Hepatocyte (in vitro differentiated cells): ENCODE data around the gene ODF4.

Experiments used
- EZH2 ChIP-seq: fragments of 200-600 bp; sonication (generic); IDR thresholded peaks from 2 replicates; pipeline ENCODE4 v1.6.1; 2016; ENCODE audit warnings: antibody characterized with exemption, mild to moderate bottlenecking, borderline replicate concordance
- TF ChIP-seq, protein P1 (sequence below): fragments of 200-600 bp; sonication (generic); IDR thresholded peaks from 2 replicates; pipeline ENCODE4 v1.5.1; 2016; ENCODE audit warnings: antibody characterized with exemption, mild to moderate bottlenecking; ENCODE audit not compliant: poor library complexity

DNA sequence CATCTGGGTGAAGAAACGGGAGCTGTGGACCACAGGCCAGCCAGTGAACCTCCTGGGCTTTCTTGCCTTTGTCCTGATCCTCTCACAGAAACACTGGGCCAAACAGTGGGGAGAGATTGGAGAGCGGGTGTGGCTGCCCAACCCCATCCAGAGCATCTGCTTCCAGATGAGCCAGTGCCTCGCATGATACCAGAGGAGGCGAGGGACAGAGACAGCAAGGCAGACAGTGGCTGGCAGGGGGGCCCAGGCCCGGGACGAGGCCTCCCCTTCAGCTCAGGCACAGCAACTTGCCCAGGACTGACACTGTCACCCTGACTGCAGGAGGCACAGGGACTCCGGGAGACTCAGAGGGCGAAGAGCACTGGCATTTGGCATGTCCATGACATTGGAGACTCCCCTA lies 17.6 kb upstream of the ODF4 start:
- TF ChIP-seq, protein P1, sequence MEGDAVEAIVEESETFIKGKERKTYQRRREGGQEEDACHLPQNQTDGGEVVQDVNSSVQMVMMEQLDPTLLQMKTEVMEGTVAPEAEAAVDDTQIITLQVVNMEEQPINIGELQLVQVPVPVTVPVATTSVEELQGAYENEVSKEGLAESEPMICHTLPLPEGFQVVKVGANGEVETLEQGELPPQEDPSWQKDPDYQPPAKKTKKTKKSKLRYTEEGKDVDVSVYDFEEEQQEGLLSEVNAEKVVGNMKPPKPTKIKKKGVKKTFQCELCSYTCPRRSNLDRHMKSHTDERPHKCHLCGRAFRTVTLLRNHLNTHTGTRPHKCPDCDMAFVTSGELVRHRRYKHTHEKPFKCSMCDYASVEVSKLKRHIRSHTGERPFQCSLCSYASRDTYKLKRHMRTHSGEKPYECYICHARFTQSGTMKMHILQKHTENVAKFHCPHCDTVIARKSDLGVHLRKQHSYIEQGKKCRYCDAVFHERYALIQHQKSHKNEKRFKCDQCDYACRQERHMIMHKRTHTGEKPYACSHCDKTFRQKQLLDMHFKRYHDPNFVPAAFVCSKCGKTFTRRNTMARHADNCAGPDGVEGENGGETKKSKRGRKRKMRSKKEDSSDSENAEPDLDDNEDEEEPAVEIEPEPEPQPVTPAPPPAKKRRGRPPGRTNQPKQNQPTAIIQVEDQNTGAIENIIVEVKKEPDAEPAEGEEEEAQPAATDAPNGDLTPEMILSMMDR: no peak
- TF ChIP-seq EZH2: no peak
